Measurements from ENCODE around the gene PTPRCAP.
"Not testable (repeated sequence)": the region's sequence is repeated elsewhere in the genome, so short reads cannot be mapped to it uniquely, and the experiment has no call there.

PTPRCAP gene

DNA sequence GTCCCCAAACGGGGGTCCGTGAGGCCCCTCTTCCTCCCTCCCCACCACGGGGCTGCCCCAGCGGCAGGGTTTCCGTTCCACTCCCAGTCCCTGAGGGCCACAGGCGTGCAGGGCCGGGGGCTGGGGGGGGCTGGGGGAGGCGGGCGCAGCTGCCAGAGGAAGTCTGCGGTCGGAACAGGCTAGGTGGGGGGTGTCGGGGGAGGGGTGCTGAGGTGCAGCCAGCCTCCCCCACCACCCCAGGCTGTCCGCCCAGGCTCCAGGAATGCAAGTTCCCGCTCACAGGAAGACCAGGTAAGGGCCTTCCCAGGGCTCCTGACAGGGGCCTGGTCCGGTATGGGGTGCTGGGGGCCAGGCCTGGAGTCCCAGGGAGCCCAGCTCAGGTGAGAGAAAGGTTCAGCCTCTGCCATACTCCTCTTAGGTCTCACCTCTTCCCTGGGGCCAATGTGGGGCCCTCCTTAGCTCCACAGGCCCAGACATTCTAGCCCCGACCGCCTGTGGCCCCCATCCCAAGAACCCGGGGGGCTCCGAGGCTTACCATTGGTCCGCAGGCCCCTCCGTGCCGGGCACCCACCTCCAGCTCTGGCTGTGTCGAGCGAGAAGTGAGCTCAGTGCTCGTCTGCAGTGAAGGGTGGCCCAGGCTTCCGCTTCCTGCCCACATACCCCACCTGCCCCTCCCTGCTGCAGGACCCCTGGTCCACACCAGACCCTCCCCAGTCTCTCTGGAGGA, at the start of gene PTPRCAP:
Gene PTPRCAP (minus strand): TSS at position 601 of the 727 bp plus-strand sequence. CDS start 63 bp downstream, at position 538.
- H3K36me3 ChIP-seq (ENCODE audit: insufficient read depth, low read length) = peaks cover 20% of the 10 kb centered on the region; the same call in 1 of the 2 replicates
- peaks cover 46% of the 10 kb centered on the region for H4K20me1 ChIP-seq (ENCODE audit: insufficient read depth, low read length, poor library complexity, severe bottlenecking)
- no peaks in the 10 kb centered on the region for H3K27me3 ChIP-seq (ENCODE audit: insufficient read depth, low read length, poor library complexity, severe bottlenecking)
- H3K4me2 ChIP-seq (ENCODE audit: low read depth, low read length, poor library complexity, severe bottlenecking) = peak within 1 kb of the TSS; percentile 96
- no peaks in the 10 kb centered on the region for H3K9me3 ChIP-seq (ENCODE audit: insufficient read depth, low read depth, low read length)
- H2AFZ ChIP-seq (ENCODE audit: low read length) = no peak within 1 kb of the TSS
- peak within 1 kb of the TSS; percentile 100 for H3K4me3 ChIP-seq (ENCODE audit: low read length, poor library complexity, severe bottlenecking)
- H3K9ac ChIP-seq (ENCODE audit: low read depth, low read length, poor library complexity, severe bottlenecking) = peak within 1 kb of the TSS; percentile 100
- 0 out of 2 replicates have a peak, but pooled peaks cover 4% of the 10 kb centered on the region for H3F3A ChIP-seq (ENCODE audit: low read depth)
- H3K9me2 ChIP-seq (replicated peaks; ENCODE audit: low read depth, low read length) = no peaks in the 10 kb centered on the region
- H3K4me1 ChIP-seq (ENCODE audit: insufficient read depth, low read length, poor library complexity, severe bottlenecking) = peaks cover 53% of the 10 kb centered on the region
- H3K79me2 ChIP-seq (ENCODE audit: insufficient read depth, low read length) = peaks cover 80% of the 10 kb centered on the region
- TF ChIP-seq EZH2phosphoT487 (IDR thresholded peaks at IDR 0.05; ENCODE audit: borderline replicate concordance) = no peak
- TF ChIP-seq, protein P1, sequence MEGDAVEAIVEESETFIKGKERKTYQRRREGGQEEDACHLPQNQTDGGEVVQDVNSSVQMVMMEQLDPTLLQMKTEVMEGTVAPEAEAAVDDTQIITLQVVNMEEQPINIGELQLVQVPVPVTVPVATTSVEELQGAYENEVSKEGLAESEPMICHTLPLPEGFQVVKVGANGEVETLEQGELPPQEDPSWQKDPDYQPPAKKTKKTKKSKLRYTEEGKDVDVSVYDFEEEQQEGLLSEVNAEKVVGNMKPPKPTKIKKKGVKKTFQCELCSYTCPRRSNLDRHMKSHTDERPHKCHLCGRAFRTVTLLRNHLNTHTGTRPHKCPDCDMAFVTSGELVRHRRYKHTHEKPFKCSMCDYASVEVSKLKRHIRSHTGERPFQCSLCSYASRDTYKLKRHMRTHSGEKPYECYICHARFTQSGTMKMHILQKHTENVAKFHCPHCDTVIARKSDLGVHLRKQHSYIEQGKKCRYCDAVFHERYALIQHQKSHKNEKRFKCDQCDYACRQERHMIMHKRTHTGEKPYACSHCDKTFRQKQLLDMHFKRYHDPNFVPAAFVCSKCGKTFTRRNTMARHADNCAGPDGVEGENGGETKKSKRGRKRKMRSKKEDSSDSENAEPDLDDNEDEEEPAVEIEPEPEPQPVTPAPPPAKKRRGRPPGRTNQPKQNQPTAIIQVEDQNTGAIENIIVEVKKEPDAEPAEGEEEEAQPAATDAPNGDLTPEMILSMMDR (conservative IDR thresholded peaks at IDR 0.05; ENCODE audit: low read length) = no peak

GRCh38 chr11:67486481-67487195, 49.2 kb upstream of the PTPRCAP start:
- H3K27me3 ChIP-seq (ENCODE audit: insufficient read depth, low read length, poor library complexity, severe bottlenecking) = no peaks in the 10 kb centered on the region
- H3F3A ChIP-seq (ENCODE audit: low read depth) = no peaks in the 10 kb centered on the region
- no peaks in the 10 kb centered on the region for H3K9me2 ChIP-seq (replicated peaks; ENCODE audit: low read depth, low read length)
- peak overlapping the region; percentile 50 for H3K4me3 ChIP-seq (ENCODE audit: low read length, poor library complexity, severe bottlenecking)
- H2AFZ ChIP-seq (ENCODE audit: low read length) = no peak overlapping the region
- H3K4me1 ChIP-seq (ENCODE audit: insufficient read depth, low read length, poor library complexity, severe bottlenecking) = peaks cover 30% of the 10 kb centered on the region
- H3K36me3 ChIP-seq (ENCODE audit: insufficient read depth, low read length) = peaks cover 31% of the 10 kb centered on the region; the same call in 1 of the 2 replicates
- TF ChIP-seq, protein P1 (conservative IDR thresholded peaks at IDR 0.05; ENCODE audit: low read length) = no peak
- no peak for TF ChIP-seq EZH2phosphoT487 (IDR thresholded peaks at IDR 0.05; ENCODE audit: borderline replicate concordance)
- H3K4me2 ChIP-seq (ENCODE audit: low read depth, low read length, poor library complexity, severe bottlenecking) = peak overlapping the region; percentile 70
- peaks cover 14% of the 10 kb centered on the region for H4K20me1 ChIP-seq (ENCODE audit: insufficient read depth, low read length, poor library complexity, severe bottlenecking)
- H3K79me2 ChIP-seq (ENCODE audit: insufficient read depth, low read length) = peaks cover 42% of the 10 kb centered on the region
- H3K9me3 ChIP-seq (ENCODE audit: insufficient read depth, low read depth, low read length) = no peaks in the 10 kb centered on the region
- no peak overlapping the region for H3K9ac ChIP-seq (ENCODE audit: low read depth, low read length, poor library complexity, severe bottlenecking)

DNA sequence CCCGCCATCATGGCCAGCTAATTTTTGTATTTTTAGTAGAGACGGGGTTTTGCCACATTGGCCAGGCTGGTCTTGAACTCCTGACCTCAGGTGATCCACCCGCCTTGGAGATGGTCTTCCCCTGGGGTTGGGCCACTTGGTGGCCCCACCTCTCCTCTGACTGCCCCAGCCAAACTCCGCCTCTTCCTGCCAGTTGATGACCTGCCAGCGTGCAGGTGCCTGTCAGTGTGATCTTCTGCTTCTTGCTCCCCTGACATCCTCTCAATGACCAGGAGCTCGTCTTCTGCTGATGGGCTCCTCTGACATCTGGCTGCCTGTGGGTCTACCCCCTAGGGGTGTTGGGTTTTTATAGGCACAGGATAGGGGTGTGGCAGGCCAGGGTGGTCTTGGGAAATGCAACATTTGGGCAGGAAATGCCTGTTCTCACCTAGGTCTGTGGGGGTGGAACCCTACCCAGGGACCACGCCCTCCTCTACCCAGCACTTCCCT, 48.4 kb upstream of the PTPRCAP start:
- Histone ChIP-seq H4K20me1 (ENCODE audit: insufficient read depth, low read length, poor library complexity, severe bottlenecking) (peaks cover 14% of the 10 kb centered on the region), H3K4me2 (ENCODE audit: low read depth, low read length, poor library complexity, severe bottlenecking) (peak overlapping the region; percentile 70), H3K79me2 (ENCODE audit: insufficient read depth, low read length) (peaks cover 42% of the 10 kb centered on the region), H3K36me3 (ENCODE audit: insufficient read depth, low read length) (peaks cover 24% of the 10 kb centered on the region; the same call in 1 of the 2 replicates), H3K4me1 (ENCODE audit: insufficient read depth, low read length, poor library complexity, severe bottlenecking) (peaks cover 30% of the 10 kb centered on the region), H3K4me3 (ENCODE audit: low read length, poor library complexity, severe bottlenecking) (peak overlapping the region; percentile 50)
- not testable (repeated sequence) for H3F3A ChIP-seq (ENCODE audit: low read depth); H3K9me3 ChIP-seq (ENCODE audit: insufficient read depth, low read depth, low read length); H3K9ac ChIP-seq (ENCODE audit: low read depth, low read length, poor library complexity, severe bottlenecking); H2AFZ ChIP-seq (ENCODE audit: low read length); H3K9me2 ChIP-seq (replicated peaks; ENCODE audit: low read depth, low read length); H3K27me3 ChIP-seq (ENCODE audit: insufficient read depth, low read length, poor library complexity, severe bottlenecking)

Data from Loucy (cell line).